ENCODE measurements around the gene KLRC3.
"Not testable (repeated sequence)": the region's sequence is repeated elsewhere in the genome, so short reads cannot be mapped to it uniquely, and the experiment has no call there.

Gene KLRC3

DNA sequence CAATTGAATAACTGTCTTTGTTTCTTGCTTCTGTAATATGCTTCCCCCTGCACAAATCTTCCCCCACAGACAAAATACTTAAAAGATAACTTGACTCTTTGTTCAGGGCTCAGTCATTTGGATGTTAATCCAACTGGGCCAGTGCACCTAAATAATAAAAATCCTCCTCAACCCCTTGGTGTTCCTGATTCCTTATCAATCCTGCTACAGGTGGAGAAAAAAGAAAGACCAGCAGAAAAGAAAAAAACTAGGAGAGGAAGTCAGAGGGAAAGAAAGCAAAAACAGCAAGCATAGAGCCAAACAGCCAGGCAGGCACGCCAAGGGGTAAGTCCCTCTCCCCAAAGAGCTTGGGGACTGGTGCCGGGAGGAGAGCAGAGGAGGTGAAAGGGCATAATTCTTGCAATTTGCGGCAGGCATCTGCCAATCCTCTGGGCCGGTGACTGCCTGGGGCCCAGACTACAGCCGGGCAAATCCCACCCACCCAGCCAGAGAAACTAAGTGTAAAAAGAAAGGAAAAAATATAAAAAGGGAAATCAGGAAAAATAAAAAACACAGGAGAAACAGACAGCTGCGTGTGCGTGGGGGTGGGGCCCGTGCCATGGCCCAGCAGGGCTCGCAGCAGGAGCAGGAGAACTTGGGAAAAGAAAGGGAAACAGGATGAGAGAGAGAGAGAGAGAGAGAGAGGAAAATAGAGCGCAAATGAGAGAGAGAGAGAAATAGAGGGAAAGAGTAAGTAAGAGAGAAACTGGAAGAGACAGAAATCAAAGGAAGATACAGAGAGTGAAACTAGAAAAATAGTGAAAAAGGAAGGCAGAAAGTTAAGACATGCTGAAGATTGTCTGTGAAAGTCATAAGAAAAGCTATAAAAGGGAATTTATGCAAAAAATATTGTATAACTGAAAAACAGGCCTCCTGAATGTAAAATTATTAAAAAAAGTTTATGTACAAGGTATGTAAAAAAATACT lies 51.9 kb downstream of the KLRC3 start:
- no peak for DNase-seq

DNA sequence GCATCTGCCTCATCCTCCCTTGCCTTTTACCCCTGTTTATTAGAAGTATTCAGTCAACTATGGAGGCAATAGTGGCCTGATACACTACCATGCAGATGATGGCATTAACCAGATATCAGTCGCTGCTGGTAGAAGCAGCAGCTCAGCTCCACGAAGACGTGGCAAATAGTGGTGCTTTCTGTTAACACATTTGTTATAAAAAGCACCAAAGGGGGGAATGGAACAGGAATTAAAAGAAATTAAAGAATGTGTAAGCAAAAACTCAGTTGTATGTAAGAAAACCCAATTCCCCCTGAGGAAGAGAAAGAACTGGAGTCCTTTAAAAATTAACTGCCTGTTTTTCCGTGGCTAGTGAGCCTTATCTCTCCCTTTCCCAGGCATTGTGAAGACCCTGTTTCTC lies 52.7 kb downstream of the KLRC3 start:
- DNase-seq, result not testable (repeated sequence)

GRCh38 chr12:10366875-10367274 lies 53.5 kb downstream of the KLRC3 start:
- no peak for DNase-seq

DNA sequence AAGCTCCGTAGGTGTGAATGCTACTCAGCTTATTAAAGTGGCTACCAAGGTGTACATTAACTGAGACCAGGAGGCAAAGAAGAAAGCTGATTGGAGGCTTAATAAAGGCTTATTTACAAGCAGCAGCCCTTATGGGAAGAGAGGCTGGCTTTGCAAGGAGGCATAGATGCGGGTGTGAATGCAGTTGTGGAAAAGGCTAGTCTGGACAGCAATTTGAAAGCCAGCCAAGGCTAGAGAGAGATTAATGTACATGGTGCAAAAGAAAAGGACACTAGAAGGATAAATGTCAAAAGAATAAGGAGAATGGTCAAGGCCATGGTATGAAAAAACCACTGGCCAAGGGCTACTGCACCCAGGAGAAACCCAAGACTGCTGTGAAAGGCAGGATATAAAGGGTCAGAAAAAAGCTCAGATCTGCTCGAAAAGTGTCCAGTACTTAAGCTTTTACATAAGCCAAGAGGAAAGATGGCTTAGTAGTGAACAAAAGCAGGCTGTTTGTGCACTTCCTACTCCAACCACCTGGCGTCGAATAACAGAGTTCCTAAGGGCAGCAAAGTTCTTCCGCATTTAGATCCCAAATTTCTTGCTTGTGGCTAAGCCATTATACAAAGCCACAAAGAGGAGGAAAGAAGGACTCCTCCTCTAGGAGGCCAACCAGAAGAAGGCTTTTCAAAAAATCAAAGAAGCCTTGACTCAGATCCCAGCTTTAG lies 54.5 kb downstream of the KLRC3 start:
- DNase-seq, result peak; percentile 27

DNA sequence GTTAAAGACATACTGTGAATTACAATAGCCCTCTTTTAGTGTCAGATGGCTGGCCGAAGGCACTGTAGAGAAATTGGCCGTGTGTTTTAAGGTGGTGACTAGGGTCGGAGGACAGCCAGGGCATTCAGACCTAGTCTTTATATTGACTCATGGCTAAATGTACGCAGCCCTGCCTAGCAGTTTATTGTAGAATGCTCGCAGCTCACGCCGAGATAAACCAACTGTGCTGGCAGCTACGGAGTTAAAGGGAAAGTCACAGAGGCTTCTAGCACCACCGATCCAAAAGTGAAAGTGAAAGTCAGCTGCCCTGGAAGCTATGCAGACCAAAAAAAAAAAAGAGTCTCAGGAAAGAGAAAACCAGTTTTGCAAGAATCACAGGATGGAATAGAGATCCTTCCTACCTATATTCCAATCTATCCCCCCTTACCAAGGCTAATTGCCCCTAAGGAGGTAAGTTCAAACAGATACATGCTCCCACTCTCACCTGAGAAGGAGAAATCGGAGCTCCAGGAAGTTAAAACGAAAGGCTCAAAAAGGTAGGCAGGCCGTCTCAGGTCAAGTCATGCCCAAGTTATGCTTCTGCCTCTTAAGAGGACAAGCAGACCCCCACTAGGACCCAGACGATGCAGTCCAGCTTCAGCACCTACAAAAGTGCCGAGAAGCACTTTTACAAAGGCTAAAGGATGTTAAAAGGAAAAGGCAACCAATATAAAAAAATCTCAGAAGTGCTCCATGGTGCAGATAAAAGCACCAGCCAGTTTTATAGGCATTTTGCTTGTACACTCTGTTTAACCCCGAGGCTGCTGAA lies 55.4 kb downstream of the KLRC3 start:
- peak; percentile 88 for DNase-seq

GRCh38 chr12:10363914-10364814 lies 56.2 kb downstream of the KLRC3 start:
- peak; percentile 61 for DNase-seq

DNA sequence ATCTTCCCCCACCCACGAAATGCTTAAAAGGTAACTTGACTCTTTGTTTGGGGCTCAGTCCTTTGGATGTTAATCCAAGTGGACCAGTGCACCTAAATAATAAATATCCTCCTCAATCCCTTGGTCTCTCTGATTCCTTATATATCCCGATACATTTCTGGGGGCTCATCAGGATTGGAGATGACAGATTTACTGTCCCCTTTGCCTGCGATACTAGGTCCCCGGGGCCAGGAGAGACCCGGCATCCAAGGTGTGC lies 56.8 kb downstream of the KLRC3 start:
- DNase-seq, result no peak

DNA sequence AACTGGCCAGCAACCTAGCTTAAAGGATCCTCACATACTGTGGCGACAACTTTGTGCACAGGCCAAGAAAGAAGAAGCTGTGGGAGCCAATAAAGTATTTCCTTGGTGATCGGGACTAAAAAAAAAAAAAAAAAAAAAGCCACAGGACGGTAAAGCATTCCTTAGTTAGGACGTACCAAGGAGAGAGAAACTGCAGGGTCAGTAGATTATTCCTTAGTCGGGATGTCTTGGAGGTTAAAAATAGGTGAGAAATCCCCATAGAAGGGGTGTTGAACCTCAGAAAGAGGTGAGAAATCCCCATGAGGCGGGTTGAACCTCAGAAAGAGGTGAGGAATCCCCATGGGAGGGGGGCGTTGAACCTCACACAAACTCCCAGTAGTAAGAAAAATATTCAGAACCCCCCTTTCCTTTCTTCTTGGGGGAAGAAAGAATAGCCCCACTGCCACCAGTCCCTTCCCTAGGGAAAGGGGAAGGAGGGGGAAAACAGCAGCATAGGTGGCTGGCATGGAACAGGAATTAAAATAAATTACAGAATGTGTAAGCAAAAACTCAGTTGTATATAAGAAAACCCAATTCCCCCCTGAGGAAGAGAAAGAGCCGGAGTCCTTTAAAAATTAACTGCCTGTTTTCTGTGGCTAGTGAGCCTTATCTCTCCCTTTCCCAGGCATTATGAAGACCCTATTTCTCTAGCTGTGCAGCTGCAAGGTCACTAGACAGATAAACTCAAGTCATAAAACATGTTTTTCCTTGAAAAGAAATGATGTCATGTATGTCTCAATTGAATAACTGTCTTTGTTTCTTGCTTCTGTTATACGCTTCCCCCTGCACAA lies 57.4 kb downstream of the KLRC3 start:
- peak; percentile 37 for DNase-seq

DNA sequence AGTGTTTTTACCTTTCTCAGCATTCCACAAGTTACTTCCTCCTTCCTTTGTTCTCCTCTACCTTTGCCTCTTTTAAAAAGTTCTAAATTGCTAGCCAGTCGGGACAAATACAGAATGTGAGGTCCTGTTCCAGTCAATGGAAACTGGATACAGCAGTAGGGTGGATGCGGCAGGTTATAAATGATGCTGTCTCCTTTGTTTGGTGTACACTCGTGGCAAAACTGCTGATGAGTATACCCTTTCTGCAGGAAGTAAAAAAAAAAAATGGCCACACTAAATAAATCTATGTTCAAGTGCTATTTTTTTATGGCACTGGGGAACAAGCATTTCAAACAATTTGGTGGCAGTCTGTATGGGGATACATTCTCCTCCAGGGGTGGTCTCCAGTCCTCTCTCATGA lies 58.1 kb downstream of the KLRC3 start:
- no peak for DNase-seq
